Measurements from ENCODE around the gene SMARCC1. TPM values are rescaled to one million over a fixed set of nuclear protein-coding genes. Genes with fewer than 3 reads are reported as not detected.

SMARCC1 gene
- total RNA-seq, 2 donors from 2014 or later: 25.9 to 34.3 TPM

DNA sequence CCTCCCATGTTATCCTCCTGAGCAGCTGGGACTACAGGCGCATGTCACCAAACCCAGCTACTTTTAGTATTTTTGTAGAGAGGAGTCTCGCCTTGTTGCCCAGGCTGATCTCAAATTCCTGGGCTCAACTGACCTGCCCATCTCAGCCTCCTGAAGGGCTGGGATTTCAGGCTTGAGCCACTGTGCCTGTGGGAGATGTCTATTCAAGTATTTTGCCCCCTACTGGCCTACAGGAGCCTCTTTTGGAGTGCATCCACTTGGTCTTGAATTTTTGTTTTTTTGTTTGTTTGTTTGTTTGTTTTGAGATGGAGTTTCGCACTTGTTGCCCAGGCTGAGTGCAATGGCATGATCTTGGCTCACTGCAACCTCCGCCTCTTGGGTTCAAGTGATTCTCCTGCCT, 18.0 kb upstream of the SMARCC1 start:
- H3K36me3 ChIP-seq (replicated peaks in 1 of 2; ENCODE audit: insufficient read depth in 1 of 2, low read depth in 2 of 2): no peaks in the 10 kb centered on the region
- 74 to 79% methylated on average over 3 to 4 of the region's 4 CpGs for WGBS, 2 donors
- no peak overlapping the region for H3K27ac ChIP-seq
- intact Hi-C loops (cut with DNase I): loop anchor here (10.0 kb wide), 1 partner anchor 385 kb away; no protein-coding TSS in a partner anchor
- no peak overlapping the region for H3K4me3 ChIP-seq
- peaks cover 15% of the 10 kb centered on the region for H3K4me1 ChIP-seq
- H3K9me3 ChIP-seq: no peaks in the 10 kb centered on the region
- DNase-seq (no peak), ATAC-seq (no peak)
- TF ChIP-seq, protein P1, sequence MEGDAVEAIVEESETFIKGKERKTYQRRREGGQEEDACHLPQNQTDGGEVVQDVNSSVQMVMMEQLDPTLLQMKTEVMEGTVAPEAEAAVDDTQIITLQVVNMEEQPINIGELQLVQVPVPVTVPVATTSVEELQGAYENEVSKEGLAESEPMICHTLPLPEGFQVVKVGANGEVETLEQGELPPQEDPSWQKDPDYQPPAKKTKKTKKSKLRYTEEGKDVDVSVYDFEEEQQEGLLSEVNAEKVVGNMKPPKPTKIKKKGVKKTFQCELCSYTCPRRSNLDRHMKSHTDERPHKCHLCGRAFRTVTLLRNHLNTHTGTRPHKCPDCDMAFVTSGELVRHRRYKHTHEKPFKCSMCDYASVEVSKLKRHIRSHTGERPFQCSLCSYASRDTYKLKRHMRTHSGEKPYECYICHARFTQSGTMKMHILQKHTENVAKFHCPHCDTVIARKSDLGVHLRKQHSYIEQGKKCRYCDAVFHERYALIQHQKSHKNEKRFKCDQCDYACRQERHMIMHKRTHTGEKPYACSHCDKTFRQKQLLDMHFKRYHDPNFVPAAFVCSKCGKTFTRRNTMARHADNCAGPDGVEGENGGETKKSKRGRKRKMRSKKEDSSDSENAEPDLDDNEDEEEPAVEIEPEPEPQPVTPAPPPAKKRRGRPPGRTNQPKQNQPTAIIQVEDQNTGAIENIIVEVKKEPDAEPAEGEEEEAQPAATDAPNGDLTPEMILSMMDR (IDR thresholded peaks at IDR 0.05): peak in 1 of 7 experiments; percentile 26
- TF ChIP-seq POLR2A (IDR thresholded peaks at IDR 0.05): no peak
- no peaks in the 10 kb centered on the region for H3K27me3 ChIP-seq

DNA sequence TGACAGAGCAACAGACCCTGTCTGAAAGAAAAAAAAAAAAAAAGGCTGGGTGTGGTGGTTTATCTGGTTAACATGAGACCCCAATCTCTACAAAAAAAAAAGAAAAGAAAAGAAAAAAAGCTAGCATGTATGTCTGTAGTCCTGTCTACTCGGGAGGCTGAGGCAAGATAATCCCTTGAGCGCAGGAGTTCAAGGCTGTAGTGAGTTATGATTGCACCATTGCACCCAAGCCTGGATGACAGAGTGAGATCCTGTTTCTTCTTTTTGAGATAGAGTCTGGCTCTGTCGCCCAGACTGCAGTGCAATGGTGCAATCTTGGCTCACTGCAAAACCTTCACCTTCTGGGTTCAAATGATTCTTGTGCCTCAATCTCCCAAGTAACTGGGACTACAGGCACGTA, 12.9 kb upstream of the SMARCC1 start:
- ATAC-seq: no peak
- H3K36me3 ChIP-seq (replicated peaks in 1 of 2; ENCODE audit: insufficient read depth in 1 of 2, low read depth in 2 of 2): no peaks in the 10 kb centered on the region
- no peaks in the 10 kb centered on the region for H3K27me3 ChIP-seq
- no peaks in the 10 kb centered on the region for H3K4me1 ChIP-seq
- no peak overlapping the region for H3K27ac ChIP-seq
- no peaks in the 10 kb centered on the region for H3K9me3 ChIP-seq
- no peak for TF ChIP-seq POLR2A (IDR thresholded peaks at IDR 0.05)
- TF ChIP-seq, protein P1 (IDR thresholded peaks at IDR 0.05): no peak
- no peak overlapping the region for H3K4me3 ChIP-seq
- WGBS, 2 donors: 61 to 70% methylated on average over 4 of the region's 4 CpGs
- DNase-seq: no peak
- intact Hi-C loops (cut with DNase I): loop anchor here (10.0 kb wide), 1 partner anchor 380 kb away; no protein-coding TSS in a partner anchor

DNA sequence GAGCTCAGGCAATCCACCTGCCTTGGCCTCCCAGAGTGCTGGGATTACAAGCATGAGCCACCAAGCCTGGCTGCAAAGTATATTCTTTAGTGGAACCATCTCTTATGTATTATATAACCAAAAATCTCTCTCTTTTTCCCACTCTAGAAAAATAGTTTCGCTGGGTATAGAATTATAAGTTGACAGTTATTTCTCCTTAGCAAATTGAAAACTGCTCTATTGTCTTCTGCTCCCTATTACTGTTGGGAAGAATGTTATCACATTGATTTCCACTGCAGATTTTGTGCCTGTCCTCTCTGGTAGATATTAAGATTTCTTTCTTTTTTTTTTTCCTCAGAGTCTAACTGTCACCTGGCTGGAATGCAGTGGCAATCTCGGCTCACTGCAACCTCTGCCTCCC, 11.0 kb upstream of the SMARCC1 start:
- ATAC-seq: no peak
- Histone ChIP-seq H3K27ac (no peak overlapping the region), H3K9me3 (no peaks in the 10 kb centered on the region), H3K4me1 (peaks cover 8% of the 10 kb centered on the region), H3K36me3 (replicated peaks in 1 of 2; ENCODE audit: insufficient read depth in 1 of 2, low read depth in 2 of 2) (no peaks in the 10 kb centered on the region), H3K27me3 (no peaks in the 10 kb centered on the region), H3K4me3 (no peak overlapping the region)
- intact Hi-C loops (cut with DNase I): loop anchor here (10.0 kb wide), 1 partner anchor 378 kb away; no protein-coding TSS in a partner anchor
- TF ChIP-seq, protein P1 (IDR thresholded peaks at IDR 0.05): no peak
- no peak for TF ChIP-seq POLR2A (IDR thresholded peaks at IDR 0.05)
- DNase-seq: no peak
- 93 to 95% methylated on average over 2 of the region's 2 CpGs for WGBS, 2 donors

DNA sequence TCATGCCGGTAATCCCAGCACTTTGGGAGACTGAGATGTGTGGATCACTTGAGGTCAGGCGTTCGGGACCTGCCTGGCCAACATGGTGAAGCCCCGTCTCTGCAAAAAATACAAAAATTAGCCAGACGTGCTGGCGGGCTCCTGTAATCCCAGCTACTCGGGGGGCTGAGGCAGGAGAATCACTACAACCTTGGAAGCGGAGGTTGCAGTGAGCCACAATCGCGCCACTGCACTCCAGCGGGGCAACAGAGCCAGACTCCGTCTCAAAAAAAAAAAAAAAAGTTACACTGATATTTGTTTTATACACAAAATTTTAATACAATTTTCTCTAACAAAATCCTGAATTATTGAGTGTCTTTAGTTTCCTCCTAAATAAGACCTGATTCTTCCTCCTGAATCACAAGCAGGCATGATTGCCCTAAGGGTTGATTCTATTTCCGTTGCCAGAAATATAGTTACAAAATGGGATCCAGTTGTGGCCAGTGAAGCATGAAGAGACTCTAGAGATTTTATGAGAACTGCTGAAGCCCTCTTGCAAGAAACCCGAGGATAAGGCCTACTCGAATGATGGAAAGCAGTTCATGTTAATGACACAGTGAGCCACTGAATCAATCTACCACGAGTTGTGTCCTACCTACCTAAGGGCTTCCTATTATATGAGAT, 9.6 kb upstream of the SMARCC1 start:
- ATAC-seq (no peak), DNase-seq (no peak)
- H3K27me3 ChIP-seq: no peaks in the 10 kb centered on the region
- TF ChIP-seq POLR2A (IDR thresholded peaks at IDR 0.05): no peak
- TF ChIP-seq, protein P1 (IDR thresholded peaks at IDR 0.05): no peak
- H3K27ac ChIP-seq: no peak overlapping the region
- intact Hi-C loops (cut with DNase I): loop anchor here (10.0 kb wide), 1 partner anchor 377 kb away; no protein-coding TSS in a partner anchor
- peaks cover 8% of the 10 kb centered on the region for H3K4me1 ChIP-seq
- no peak overlapping the region for H3K4me3 ChIP-seq
- 81 to 89% methylated on average over 12 to 16 of the region's 16 CpGs for WGBS, 2 donors
- H3K9me3 ChIP-seq: no peaks in the 10 kb centered on the region
- H3K36me3 ChIP-seq (replicated peaks in 1 of 2; ENCODE audit: insufficient read depth in 1 of 2, low read depth in 2 of 2): no peaks in the 10 kb centered on the region

DNA sequence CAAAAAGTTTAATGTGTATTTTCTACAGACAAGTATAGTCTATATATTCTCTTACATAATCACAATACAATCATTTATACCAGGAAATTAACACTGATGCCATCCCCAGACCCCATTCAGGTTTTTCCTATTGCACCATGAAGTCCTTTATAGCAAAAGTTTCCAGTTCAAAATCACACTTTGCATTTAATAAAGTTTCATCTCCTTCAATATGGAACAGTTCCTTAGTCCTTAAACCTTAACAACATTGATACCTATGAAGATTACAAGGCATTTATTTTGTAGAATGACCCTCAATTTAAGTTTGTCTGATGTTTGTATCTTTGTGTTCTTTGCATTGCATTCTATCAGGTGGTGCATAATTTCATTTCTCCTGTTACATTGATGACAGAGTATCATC, 2.0 kb upstream of the SMARCC1 start:
- intact Hi-C loops (cut with DNase I): no loop called here
- DNase-seq: no peak
- H3K36me3 ChIP-seq (replicated peaks in 1 of 2; ENCODE audit: insufficient read depth in 1 of 2, low read depth in 2 of 2): no peaks in the 10 kb centered on the region
- TF ChIP-seq POLR2A (IDR thresholded peaks at IDR 0.05): no peak
- TF ChIP-seq, protein P1 (IDR thresholded peaks at IDR 0.05): no peak
- H3K4me3 ChIP-seq: no peak overlapping the region
- no peaks in the 10 kb centered on the region for H3K9me3 ChIP-seq
- H3K27me3 ChIP-seq: no peaks in the 10 kb centered on the region
- no peak for ATAC-seq
- H3K27ac ChIP-seq: no peak overlapping the region
- peaks cover 24% of the 10 kb centered on the region for H3K4me1 ChIP-seq
